Stimulated activated naive CD8-positive, alpha-beta T cell treated with anti-CD3 and anti-CD28 coated beads, Interleukin-15, Interleukin-2, amounts not matched to agents 100 ng/mL and 50 ng/mL, for 24 hours (primary cell): ENCODE data around the gene CPXM2.

Experiments
- H3K27ac Mint-ChIP-seq: one replicate; pipeline ENCODE4 v1.8.0; 2021; ENCODE audit warnings: mild to moderate bottlenecking, mixed read lengths
- H3K27me3 Mint-ChIP-seq: one replicate; pipeline ENCODE4 v1.8.0; 2021; ENCODE audit warnings: mixed read lengths
- H3K36me3 Mint-ChIP-seq: one replicate; pipeline ENCODE4 v1.8.0; 2021; ENCODE audit warnings: low read depth, mixed read lengths
- H3K4me1 Mint-ChIP-seq: one replicate; pipeline ENCODE4 v1.8.0; 2021; ENCODE audit warnings: low read depth, mixed read lengths
- H3K4me3 Mint-ChIP-seq: one replicate; pipeline ENCODE4 v1.8.0; 2021; ENCODE audit warnings: mild to moderate bottlenecking, mixed read lengths
- H3K9me3 Mint-ChIP-seq: one replicate; pipeline ENCODE4 v1.8.0; 2021; ENCODE audit warnings: mixed read lengths

Gene CPXM2

GRCh38 chr10:123778719-123779517, 112.7 kb downstream of the CPXM2 start:
- H3K4me3 Mint-ChIP-seq: no peak overlapping the region
- no peaks in the 10 kb centered on the region for H3K4me1 Mint-ChIP-seq
- no peaks in the 10 kb centered on the region for H3K9me3 Mint-ChIP-seq
- H3K36me3 Mint-ChIP-seq: no peaks in the 10 kb centered on the region
- H3K27me3 Mint-ChIP-seq: peaks cover 59% of the 10 kb centered on the region
- no peak overlapping the region for H3K27ac Mint-ChIP-seq

DNA sequence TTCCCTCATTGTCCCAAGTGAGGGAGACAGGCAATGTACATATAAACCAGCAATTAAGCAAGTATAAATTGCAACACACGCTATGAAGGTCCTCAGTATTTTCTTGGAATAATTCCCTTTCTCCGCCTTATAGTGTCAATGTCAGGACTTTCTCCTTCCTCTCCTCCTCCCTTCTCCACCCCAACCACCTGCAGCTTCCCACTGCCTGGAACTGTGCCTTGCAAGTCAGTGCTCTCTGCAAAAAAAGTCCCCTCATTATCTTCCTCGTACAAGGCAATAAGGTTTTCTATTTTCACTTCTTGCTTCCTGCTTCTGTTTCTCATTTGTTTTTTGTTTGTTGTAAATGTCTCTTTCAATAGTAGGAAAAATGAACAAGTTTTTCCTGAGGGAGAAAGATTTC, 113.7 kb downstream of the CPXM2 start:
- Mint-ChIP-seq H3K36me3 (peaks cover 5% of the 10 kb centered on the region), H3K9me3 (peaks cover 6% of the 10 kb centered on the region), H3K27me3 (peaks cover 52% of the 10 kb centered on the region), H3K4me3 (no peak overlapping the region), H3K4me1 (peaks cover 5% of the 10 kb centered on the region), H3K27ac (no peak overlapping the region)

DNA sequence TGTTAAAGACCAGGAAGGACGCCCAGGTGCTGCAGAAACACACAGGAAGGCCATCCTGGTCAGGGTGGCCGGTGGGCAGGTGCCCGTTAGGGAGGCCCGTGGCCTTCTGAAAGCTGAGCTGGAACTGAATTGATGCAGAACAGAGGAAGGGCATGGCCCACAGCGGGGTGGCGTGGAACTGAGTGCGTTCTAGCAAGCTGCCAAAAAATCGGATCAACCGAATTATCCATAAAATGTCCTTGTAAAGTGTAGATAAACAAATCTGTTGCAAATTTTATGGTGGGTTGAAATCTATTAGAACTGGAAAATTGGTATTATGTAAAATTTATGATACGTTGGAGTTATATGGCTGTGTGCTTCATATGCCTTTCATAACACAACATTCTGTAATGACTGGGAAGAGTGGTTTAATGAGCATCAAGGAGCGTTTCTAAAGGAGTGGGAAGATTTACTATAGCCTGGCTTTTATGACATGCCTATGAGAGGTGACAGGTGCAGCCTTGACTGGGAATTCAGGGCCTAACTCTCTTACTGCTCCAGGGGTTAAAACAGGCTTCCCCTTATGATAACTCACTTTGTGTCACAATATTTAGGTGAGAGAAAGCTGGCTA, 117.4 kb downstream of the CPXM2 start:
- Mint-ChIP-seq H3K4me1 (peaks cover 5% of the 10 kb centered on the region), H3K36me3 (peaks cover 5% of the 10 kb centered on the region), H3K4me3 (no peak overlapping the region), H3K27me3 (peaks cover 37% of the 10 kb centered on the region), H3K9me3 (peaks cover 6% of the 10 kb centered on the region), H3K27ac (no peak overlapping the region)

GRCh38 chr10:123772645-123773508, 118.7 kb downstream of the CPXM2 start:
- H3K27ac Mint-ChIP-seq: peak overlapping the region; percentile 94
- H3K4me3 Mint-ChIP-seq: peak overlapping the region; percentile 70
- H3K4me1 Mint-ChIP-seq: peaks cover 5% of the 10 kb centered on the region
- H3K9me3 Mint-ChIP-seq: peaks cover 6% of the 10 kb centered on the region
- H3K27me3 Mint-ChIP-seq: peaks cover 26% of the 10 kb centered on the region
- peaks cover 5% of the 10 kb centered on the region for H3K36me3 Mint-ChIP-seq

- Mint-ChIP-seq H3K4me1 (peaks cover 5% of the 10 kb centered on the region), H3K36me3 (peaks cover 5% of the 10 kb centered on the region), H3K27ac (peak overlapping the region; percentile 94), H3K27me3 (peaks cover 22% of the 10 kb centered on the region), H3K9me3 (peaks cover 6% of the 10 kb centered on the region), H3K4me3 (peak overlapping the region; percentile 17)
Measured at GRCh38 chr10:123771877-123772644, 119.5 kb downstream of the CPXM2 start.

- Mint-ChIP-seq H3K27ac (no peak overlapping the region), H3K27me3 (peaks cover 28% of the 10 kb centered on the region), H3K9me3 (peaks cover 6% of the 10 kb centered on the region), H3K4me1 (peaks cover 5% of the 10 kb centered on the region), H3K4me3 (no peak overlapping the region), H3K36me3 (peaks cover 5% of the 10 kb centered on the region)
Measured at GRCh38 chr10:123769647-123770046, 122.0 kb downstream of the CPXM2 start.

GRCh38 chr10:123766761-123767160, 124.8 kb downstream of the CPXM2 start:
- Mint-ChIP-seq H3K36me3 (no peaks in the 10 kb centered on the region), H3K27ac (no peak overlapping the region), H3K9me3 (no peaks in the 10 kb centered on the region), H3K4me1 (no peaks in the 10 kb centered on the region), H3K27me3 (peaks cover 38% of the 10 kb centered on the region), H3K4me3 (no peak overlapping the region)

DNA sequence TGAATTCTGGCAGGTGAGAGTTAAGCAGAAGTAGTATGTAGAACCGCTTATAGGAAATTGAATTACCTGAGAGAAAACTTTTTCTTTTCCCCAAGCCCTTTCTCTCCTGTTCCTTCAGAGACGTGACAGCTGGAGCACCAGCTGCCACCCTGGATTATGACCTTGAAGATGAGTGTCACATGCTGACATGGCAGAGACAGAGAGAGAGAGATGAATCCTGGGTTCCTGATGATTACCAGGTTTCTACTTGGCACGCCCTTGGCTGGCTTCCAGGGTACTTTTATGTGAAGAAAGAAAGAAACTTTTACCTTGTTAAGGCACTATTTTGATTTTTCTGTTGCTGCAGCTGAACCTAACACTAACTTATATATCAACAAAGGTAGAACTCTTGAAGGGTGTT, 125.6 kb downstream of the CPXM2 start:
- Mint-ChIP-seq H3K36me3 (no peaks in the 10 kb centered on the region), H3K27me3 (peaks cover 35% of the 10 kb centered on the region), H3K4me1 (no peaks in the 10 kb centered on the region), H3K27ac (no peak overlapping the region), H3K4me3 (no peak overlapping the region), H3K9me3 (no peaks in the 10 kb centered on the region)

GRCh38 chr10:123761666-123762230, 129.9 kb downstream of the CPXM2 start:
- Mint-ChIP-seq H3K4me3 (no peak overlapping the region), H3K27me3 (peaks cover 44% of the 10 kb centered on the region), H3K4me1 (no peaks in the 10 kb centered on the region), H3K9me3 (no peaks in the 10 kb centered on the region), H3K27ac (no peak overlapping the region), H3K36me3 (no peaks in the 10 kb centered on the region)

GRCh38 chr10:123761038-123761428, 130.6 kb downstream of the CPXM2 start:
- no peak overlapping the region for H3K27ac Mint-ChIP-seq
- peaks cover 43% of the 10 kb centered on the region for H3K27me3 Mint-ChIP-seq
- no peaks in the 10 kb centered on the region for H3K4me1 Mint-ChIP-seq
- no peaks in the 10 kb centered on the region for H3K36me3 Mint-ChIP-seq
- H3K4me3 Mint-ChIP-seq: no peak overlapping the region
- no peaks in the 10 kb centered on the region for H3K9me3 Mint-ChIP-seq

DNA sequence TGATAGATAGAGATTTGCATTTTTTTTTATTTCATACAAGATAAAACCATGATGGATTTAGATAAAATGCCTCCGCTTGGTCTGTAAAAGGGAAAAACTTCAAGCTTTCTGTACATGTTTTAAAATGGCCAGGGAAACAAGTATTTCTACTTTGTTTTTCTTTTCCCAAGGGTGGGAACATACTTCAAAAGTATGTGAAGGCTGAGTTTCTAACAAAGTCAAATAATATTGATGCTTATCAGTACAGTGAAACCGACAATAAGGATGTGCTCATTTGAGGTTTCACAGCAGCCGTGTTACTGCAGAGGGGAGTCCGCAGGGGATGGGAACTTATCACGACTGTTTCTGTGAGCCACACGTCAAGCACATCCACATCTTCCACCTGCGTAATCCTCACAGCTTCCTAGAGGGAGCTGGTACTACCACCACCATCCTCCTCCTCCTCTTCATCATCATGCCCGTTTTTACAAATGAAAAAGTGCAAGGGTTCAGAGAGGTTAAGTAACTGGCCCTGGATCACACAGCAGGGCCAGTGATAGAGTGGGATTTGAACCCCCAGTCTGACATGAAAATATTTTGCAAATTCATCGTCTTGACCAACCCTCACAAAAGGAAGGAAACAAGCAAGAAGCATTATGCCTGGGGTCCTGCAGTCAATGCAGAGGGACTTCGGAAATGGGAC, 131.1 kb downstream of the CPXM2 start:
- Mint-ChIP-seq H3K9me3 (no peaks in the 10 kb centered on the region), H3K36me3 (no peaks in the 10 kb centered on the region), H3K4me1 (no peaks in the 10 kb centered on the region), H3K27me3 (peaks cover 39% of the 10 kb centered on the region), H3K4me3 (no peak overlapping the region), H3K27ac (no peak overlapping the region)

- Mint-ChIP-seq H3K27me3 (peaks cover 38% of the 10 kb centered on the region), H3K4me1 (no peaks in the 10 kb centered on the region), H3K4me3 (no peak overlapping the region), H3K9me3 (no peaks in the 10 kb centered on the region), H3K27ac (no peak overlapping the region), H3K36me3 (no peaks in the 10 kb centered on the region)
Measured at GRCh38 chr10:123759501-123760031, 132.0 kb downstream of the CPXM2 start.

GRCh38 chr10:123759041-123759440, 132.6 kb downstream of the CPXM2 start:
- H3K9me3 Mint-ChIP-seq: no peaks in the 10 kb centered on the region
- H3K27me3 Mint-ChIP-seq: peaks cover 38% of the 10 kb centered on the region
- H3K36me3 Mint-ChIP-seq: no peaks in the 10 kb centered on the region
- H3K4me3 Mint-ChIP-seq: no peak overlapping the region
- H3K4me1 Mint-ChIP-seq: no peaks in the 10 kb centered on the region
- no peak overlapping the region for H3K27ac Mint-ChIP-seq
